Measurements from ENCODE around the gene TLL2. TPM values are rescaled to one million over a fixed set of nuclear protein-coding genes. Genes with fewer than 3 reads are reported as not detected.

The TLL2 gene
- total and polyA plus RNA-seq, 11 donors, result 1.8 to 8.6 (median 4.6) TPM

DNA sequence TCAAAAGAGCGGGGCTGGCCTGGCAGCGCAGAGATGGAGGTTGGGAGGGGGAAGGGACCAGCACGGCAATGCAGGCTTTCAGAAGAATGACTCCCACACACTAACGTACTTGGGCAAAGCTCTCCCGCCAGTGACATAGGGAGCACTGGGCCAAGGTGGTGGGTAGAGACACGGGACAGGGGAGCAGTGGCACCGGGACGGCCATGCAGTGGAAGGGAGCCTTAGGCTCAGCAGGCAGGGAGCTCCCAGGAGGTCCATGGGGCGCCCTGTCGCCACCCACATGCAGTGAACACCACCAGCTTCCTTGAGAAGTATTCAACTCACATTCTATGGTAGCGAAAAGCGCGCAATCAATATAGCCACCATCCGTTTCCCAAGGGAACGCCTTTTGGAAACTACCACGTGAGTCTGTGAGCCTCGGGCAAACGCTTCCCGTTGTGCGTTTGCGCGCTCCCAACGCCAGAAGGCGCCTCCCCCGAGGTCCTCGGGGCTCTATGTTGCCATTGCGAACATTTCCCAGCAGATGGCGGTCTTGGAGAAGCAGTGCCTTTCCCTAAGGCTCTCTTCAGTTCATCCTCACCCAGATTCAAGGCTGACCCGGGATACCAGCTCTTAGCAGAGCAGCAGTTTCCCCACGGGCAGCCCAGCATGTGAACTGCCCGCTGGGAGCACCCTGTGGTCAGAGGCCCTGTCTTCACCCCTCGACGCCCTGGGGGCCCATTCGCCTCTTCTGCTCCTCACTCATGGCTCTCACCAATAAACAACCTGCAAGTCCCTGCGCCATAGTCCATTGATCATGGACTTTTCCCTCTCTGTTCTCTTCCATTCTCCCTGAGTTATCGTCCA is 138.5 kb downstream of the TLL2 start:
- intact Hi-C loops (cut with DNase I), result loop anchor here in 9 of 10 donors (2.0 to 10.0 kb wide), 11 partner anchors 16 to 660 kb away; partner anchors contain the start of genes TLL2 (in 7 of the 9) and LCOR (in 4 of the 9)
- H3K27me3 ChIP-seq, result no peaks in the 10 kb centered on the region
- H3K9me3 ChIP-seq, result no peaks in the 10 kb centered on the region
- no peaks in the 10 kb centered on the region for H3K36me3 ChIP-seq
- no peak for TF ChIP-seq POLR2A (IDR thresholded peaks at IDR 0.05)
- TF ChIP-seq, protein P1, sequence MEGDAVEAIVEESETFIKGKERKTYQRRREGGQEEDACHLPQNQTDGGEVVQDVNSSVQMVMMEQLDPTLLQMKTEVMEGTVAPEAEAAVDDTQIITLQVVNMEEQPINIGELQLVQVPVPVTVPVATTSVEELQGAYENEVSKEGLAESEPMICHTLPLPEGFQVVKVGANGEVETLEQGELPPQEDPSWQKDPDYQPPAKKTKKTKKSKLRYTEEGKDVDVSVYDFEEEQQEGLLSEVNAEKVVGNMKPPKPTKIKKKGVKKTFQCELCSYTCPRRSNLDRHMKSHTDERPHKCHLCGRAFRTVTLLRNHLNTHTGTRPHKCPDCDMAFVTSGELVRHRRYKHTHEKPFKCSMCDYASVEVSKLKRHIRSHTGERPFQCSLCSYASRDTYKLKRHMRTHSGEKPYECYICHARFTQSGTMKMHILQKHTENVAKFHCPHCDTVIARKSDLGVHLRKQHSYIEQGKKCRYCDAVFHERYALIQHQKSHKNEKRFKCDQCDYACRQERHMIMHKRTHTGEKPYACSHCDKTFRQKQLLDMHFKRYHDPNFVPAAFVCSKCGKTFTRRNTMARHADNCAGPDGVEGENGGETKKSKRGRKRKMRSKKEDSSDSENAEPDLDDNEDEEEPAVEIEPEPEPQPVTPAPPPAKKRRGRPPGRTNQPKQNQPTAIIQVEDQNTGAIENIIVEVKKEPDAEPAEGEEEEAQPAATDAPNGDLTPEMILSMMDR (IDR thresholded peaks at IDR 0.05), result peak; percentile 92 to 100 (median 96)
- H3K4me3 ChIP-seq, result peak overlapping the region; percentile 7 to 63 (median 49)
- H3K27ac ChIP-seq, result peak overlapping the region in 3 of 12 donors; percentile 11 to 24 (median 20)
- 6 to 7% (median 7%) methylated on average over 35 to 36 of the region's 36 CpGs for WGBS, 4 donors
- DNase-seq, result peak; percentile 82 to 91 (median 86)
- ATAC-seq, result peak; percentile 53 to 90 (median 86)
- peaks cover 0 to 31% (median 11%) of the 10 kb centered on the region in 12 donors for H3K4me1 ChIP-seq

DNA sequence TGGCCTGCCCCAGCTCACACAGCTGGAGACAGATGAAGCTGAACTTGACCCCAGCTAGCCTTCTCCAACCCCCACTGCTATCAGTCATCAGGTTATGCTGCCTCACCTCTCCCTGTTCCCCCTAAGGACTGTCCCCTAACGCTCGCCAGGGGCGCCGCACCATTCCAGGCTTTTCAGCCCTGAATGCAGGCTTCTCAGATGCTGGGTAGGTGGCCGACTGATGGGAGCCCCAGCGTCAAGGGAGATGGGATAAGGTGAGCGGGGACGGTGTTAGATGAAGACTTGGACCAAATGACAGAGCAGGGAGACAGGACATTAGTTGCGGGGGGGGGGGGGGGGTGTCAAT is 139.1 kb downstream of the TLL2 start:
- H3K9me3 ChIP-seq, result no peaks in the 10 kb centered on the region
- H3K4me3 ChIP-seq, result peak overlapping the region in 8 of 12 donors; percentile 26 to 63 (median 52)
- no peak for TF ChIP-seq POLR2A (IDR thresholded peaks at IDR 0.05)
- TF ChIP-seq, protein P1 (IDR thresholded peaks at IDR 0.05), result no peak
- H3K27me3 ChIP-seq, result no peaks in the 10 kb centered on the region
- no peak overlapping the region for H3K27ac ChIP-seq
- H3K4me1 ChIP-seq, result peaks cover 0 to 28% (median 11%) of the 10 kb centered on the region in 12 donors
- no peak for DNase-seq
- WGBS, 4 donors, result 15 to 35% (median 28%) methylated on average over 8 to 9 of the region's 9 CpGs
- no peaks in the 10 kb centered on the region for H3K36me3 ChIP-seq
- no peak for ATAC-seq
- intact Hi-C loops (cut with DNase I), result loop anchor here in 6 of 10 donors (2.0 to 10.0 kb wide), 6 partner anchors 16 to 660 kb away; partner anchors contain the start of genes LCOR (in 3 of the 6) and TLL2 (in 2 of the 6)

DNA sequence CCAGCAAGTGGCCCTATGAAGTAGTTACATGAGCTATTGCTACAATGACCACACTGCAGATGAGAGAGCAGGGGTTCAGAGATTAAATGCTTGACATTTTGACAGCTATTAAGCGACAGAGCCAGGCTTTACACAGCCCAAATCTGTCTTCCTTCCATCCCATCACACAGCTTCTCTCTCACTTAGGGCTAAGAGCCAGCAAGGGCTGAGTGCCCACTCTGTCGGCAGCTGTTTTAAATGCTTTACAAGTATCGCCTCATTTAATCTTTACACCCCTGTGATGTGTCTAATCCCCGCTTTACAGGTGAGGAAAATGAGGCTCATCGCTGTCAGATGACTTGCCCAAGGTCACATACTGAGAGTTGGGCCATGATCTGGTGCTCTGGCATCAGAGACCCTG is 139.7 kb downstream of the TLL2 start:
- DNase-seq (no peak), ATAC-seq (no peak)
- Histone ChIP-seq H3K4me3 (no peak overlapping the region), H3K27ac (no peak overlapping the region), H3K9me3 (no peaks in the 10 kb centered on the region), H3K36me3 (no peaks in the 10 kb centered on the region), H3K27me3 (no peaks in the 10 kb centered on the region), H3K4me1 (peaks cover 0 to 28% (median 11%) of the 10 kb centered on the region in 12 donors)
- intact Hi-C loops (cut with DNase I), result loop anchor here in 6 of 10 donors (2.0 to 10.0 kb wide), 6 partner anchors 17 to 661 kb away; partner anchors contain the start of genes LCOR (in 3 of the 6) and TLL2 (in 2 of the 6)
- WGBS, 4 donors, result 66 to 73% (median 69%) methylated on average over 5 of the region's 5 CpGs
- TF ChIP-seq, protein P1 (IDR thresholded peaks at IDR 0.05), result no peak
- no peak for TF ChIP-seq POLR2A (IDR thresholded peaks at IDR 0.05)

DNA sequence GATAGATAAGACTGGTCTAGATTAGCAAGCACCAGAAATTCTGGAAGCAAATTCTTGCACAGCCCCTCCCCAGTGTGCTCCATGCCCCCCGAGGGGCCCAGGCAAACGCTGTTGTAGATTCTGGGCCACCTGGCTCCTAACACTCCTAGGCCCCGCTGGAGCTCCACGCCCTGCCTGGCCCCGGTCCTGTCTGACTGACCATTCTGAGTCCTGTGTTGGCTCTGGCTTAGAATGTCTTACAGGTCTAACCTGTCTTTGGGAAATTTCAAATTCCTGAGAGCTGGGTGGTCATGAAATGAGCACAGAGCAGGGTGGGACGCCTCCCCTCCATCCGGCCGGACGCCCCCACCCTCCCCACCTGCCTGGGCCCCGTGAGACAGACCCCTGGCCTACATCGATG is 142.4 kb downstream of the TLL2 start:
- Histone ChIP-seq H3K9me3 (no peaks in the 10 kb centered on the region), H3K27ac (no peak overlapping the region), H3K4me1 (peaks cover 0 to 22% (median 4%) of the 10 kb centered on the region in 12 donors), H3K36me3 (no peaks in the 10 kb centered on the region), H3K27me3 (no peaks in the 10 kb centered on the region), H3K4me3 (no peak overlapping the region)
- intact Hi-C loops (cut with DNase I), result loop anchor here in 5 of 10 donors (10.0 kb wide), 4 partner anchors 373 to 663 kb away; partner anchors contain the start of gene LCOR (in 3 of the 5)
- TF ChIP-seq POLR2A (IDR thresholded peaks at IDR 0.05), result no peak
- TF ChIP-seq, protein P1 (IDR thresholded peaks at IDR 0.05), result no peak
- 85 to 90% (median 86%) methylated on average over 10 to 11 of the region's 11 CpGs for WGBS, 4 donors
- DNase-seq (no peak), ATAC-seq (no peak)
